RCC 7860 (cell line): ENCODE measurements around the gene USF2.

ENCODE experiments used
- DNase-seq: peaks from one replicate; pipeline ENCODE4 v3.0.0-alpha.2; 2015; ENCODE audit warnings: low spot score
- FAIRE-seq: peaks from 2 replicates; lab custom pipeline; 2012; peaks lifted over from hg19 to GRCh38; lab: Jason Lieb, UNC

The USF2 gene

GRCh38 chr19:35298561-35298972 is 29.8 kb downstream of the USF2 start:
- FAIRE-seq (no peak), DNase-seq (no peak)

- DNase-seq (no peak), FAIRE-seq (no peak)
Measured at GRCh38 chr19:35299523-35300338, 31.0 kb downstream of the USF2 start.

DNA sequence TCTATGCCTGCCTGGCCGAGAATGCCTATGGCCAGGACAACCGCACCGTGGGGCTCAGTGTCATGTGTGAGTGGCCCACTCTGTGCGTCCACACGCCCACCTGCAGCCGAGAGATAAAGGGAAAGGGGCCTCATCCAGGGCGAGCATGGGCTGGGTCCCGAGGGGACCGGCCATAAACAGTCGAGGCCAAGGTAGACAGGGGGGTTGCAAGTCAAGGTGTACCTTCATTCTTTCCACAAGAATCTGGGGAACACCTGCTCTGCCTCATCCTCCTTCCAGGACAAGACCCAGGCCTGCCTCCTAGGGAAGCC is 31.5 kb downstream of the USF2 start:
- DNase-seq = no peak
- no peak for FAIRE-seq

- no peak for DNase-seq
- FAIRE-seq = no peak
Measured at GRCh38 chr19:35301961-35302360, 33.2 kb downstream of the USF2 start.

DNA sequence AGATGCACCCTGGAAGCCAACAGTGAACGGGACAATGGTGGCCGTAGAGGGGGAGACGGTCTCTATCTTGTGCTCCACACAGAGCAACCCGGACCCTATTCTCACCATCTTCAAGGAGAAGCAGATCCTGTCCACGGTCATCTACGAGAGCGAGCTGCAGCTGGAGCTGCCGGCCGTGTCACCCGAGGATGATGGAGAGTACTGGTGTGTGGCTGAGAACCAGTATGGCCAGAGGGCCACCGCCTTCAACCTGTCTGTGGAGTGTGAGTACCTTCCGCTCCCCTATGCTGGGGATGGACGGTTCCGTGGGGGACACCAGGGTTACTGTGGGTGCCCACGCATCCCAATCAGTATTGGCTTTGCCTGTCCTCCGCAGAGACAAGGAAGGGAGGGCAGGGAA is 33.7 kb downstream of the USF2 start:
- FAIRE-seq (no peak), DNase-seq (no peak)

GRCh38 chr19:35303357-35303915 is 34.7 kb downstream of the USF2 start:
- DNase-seq (no peak), FAIRE-seq (no peak)

DNA sequence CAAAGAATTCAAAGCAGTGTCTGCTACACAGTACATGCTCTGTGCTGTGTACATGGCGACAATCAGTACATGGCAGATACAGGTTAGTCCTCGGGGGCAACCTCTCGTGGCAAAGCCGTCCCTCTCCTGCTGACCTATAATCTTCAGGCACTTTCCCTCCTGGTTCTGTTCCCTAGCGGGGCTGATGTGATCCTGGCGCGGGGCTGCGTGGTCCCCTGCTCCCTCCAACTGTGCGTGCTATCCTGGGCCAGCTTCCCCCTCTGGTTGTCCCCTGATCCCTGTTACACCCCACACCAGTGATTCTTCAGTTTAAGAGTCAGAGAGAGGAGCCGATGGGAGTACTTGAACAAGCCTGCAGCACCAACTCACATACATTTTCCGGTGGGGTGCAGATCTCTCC is 35.3 kb downstream of the USF2 start:
- FAIRE-seq (no peak), DNase-seq (no peak)

DNA sequence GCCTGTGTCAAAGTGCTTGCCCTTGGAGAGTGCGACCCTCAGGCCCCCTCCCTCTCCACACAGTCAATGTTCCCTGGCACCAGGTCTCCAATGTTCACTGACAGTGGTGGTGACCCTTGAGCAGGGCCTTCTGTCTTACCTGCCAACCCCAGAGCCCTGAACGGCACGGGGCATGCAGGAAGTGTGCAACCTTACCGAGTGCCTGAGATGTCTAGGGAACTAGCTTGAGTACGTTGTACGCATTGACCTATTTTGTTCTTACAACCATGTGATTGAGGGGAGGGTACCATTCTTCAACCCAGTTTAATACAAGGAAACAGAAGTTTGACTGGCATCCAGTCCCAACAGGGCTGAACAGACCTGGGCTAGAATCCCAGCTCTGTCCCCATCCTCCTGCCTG is 36.4 kb downstream of the USF2 start:
- DNase-seq = no peak
- no peak for FAIRE-seq

- DNase-seq (no peak), FAIRE-seq (no peak)
Measured at GRCh38 chr19:35306473-35307246, 37.9 kb downstream of the USF2 start.

DNA sequence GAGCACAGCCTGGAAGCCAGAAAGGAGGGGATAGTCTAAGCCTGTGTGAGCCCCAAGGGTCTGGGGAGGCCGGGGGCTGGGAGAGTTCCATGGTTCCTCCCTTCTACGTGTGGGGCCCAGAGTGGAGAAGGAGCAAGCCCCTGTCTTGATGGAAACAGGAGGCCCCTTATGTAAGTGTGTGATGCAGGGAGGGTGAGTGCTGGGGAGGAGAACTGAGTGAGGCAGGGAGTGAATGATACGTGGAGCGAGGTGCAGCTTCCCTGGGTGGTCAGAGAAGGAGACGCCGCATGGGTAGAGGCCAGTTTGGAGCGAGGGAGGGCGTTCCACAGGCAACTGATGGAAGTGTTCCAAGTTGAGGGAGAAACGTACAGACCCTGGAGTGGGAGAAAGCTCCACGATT is 39.2 kb downstream of the USF2 start:
- DNase-seq = no peak
- FAIRE-seq = no peak

- FAIRE-seq (no peak), DNase-seq (no peak)
Measured at GRCh38 chr19:35308910-35309309, 40.1 kb downstream of the USF2 start.

GRCh38 chr19:35309481-35310279 is 40.9 kb downstream of the USF2 start:
- FAIRE-seq = no peak
- no peak for DNase-seq

DNA sequence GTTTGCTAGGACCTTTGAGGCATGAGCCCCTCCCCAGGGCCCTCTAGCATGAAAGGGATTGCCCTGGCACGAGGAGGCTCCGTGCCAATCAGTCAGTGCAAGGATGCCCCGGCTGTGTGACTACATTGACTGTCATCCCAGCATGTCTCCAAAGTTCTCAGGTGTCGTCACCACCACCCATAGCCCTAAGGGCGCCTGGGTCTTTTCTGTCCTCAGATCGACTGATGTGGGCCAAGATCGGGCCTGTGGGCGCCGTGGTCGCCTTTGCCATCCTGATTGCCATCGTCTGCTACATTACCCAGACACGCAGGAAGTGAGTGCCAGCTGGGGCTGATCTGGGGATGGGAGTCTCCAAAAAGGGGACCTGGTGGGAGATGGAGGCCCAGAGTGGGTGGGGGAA is 41.6 kb downstream of the USF2 start:
- FAIRE-seq = no peak
- DNase-seq = no peak

- DNase-seq = no peak
- FAIRE-seq = no peak
Measured at GRCh38 chr19:35310811-35311465, 42.2 kb downstream of the USF2 start.

DNA sequence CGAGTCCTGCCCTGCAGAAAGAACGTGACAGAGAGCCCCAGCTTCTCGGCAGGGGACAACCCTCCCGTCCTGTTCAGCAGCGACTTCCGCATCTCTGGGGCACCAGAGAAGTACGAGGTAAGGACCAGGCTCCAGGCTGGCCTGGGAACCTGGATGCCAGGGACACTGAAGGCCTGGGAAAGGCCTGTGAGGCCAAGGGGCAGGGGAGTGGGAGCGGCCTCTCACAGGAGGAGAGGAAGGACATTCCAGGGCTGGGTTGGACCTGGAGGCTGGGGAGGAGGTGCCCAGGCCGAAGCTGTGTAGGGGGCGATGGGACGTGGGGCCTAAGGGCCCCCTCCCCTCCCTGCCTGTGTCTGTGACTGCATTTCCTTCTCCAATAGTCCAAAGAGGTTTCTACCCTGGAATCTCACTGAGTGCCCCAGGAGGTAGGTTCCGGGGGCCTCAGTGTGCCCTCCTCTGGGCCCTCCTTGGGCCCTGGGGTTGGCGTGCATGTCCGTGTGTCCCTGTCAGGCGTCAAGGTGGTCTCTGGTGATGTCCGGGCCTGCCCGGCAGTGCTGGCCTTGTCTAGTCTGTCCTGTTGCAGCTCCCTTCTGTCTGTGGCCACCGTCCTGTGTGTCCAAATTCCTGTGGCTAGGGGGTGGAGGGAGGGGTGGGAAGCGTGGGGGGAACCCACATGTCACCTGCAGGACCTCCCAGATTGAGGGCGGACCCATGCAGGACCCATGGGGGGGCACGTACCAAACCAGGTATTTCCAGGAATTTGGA is 43.3 kb downstream of the USF2 start:
- FAIRE-seq = no peak
- DNase-seq = no peak

GRCh38 chr19:35313587-35313986 is 44.8 kb downstream of the USF2 start:
- DNase-seq (no peak), FAIRE-seq (no peak)

- FAIRE-seq (no peak), DNase-seq (no peak)
Measured at GRCh38 chr19:35314031-35314430, 45.3 kb downstream of the USF2 start.

DNA sequence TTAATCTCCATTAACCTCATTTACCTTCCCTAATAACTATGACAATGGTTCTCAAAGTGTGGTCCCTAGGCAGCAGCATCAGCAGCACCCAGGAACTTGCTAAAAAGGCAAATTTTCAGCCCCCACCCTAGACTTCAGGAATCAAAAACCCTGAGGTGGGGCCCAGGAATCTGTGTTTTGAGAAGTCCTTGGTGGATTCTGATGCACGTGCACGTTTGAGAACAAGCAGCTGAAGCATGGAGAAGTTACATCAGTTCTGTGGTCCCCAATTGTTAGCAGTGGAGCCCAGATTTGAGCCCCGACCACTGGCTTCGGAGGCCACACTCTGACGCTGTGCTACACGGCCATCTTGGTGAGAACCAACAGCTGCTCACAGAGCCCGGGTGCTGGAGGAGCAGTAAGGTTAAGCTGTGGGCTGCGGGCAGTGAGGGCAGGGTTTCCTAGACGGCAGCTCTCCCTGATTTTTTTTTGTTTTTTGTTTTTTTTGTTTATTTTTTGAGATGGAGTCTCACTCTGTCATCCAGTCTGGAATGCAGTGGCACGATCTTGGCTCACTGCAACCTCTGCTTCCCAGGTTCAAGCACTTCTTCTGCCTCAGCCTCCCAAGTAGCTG is 46.2 kb downstream of the USF2 start:
- FAIRE-seq (no peak), DNase-seq (no peak)

DNA sequence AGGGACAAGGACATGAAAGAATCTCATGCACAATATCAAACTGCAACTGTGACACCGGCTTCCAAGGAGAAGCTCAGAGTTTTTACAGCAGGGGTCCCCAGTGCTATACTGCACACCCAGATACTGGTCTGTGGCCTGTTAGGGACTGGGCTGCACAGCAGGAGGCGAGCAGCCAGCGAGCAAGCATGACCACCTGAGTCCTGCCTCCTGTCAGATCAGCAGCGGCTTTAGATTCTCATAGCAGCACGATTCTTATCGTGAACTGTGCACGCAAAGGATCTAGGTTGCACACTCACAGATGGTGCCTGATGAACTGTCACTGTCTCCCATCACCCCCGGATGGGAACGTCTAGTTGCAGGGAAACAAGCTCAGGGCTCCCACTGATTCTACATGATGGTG is 47.1 kb downstream of the USF2 start:
- FAIRE-seq (no peak), DNase-seq (no peak)

DNA sequence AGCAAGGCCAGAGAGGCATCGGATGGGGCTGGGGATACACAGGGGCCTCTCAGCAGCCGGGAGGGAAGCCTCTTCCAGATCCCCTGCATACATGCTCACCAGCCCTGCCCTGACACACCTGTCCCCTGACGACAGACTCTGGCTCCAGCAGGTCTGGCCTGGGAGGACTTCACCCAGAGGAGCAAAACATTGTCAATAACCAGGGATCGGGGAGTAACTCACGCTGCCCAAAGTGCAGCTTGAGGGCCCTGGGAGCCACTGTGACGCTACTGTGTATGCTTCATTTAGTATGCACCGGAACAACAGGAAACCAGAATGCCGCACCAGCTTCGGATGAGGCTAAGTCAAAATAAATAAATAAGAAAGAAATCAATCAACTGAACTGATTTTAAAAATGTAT is 47.8 kb downstream of the USF2 start:
- FAIRE-seq = no peak

More for the DNA sequence above, 47.8 kb downstream of the USF2 start:
- no peak for DNase-seq
